Neutrophil (primary cell): ENCODE results near the gene ENOX1.

ENCODE experiments used
- H3K27ac ChIP-seq: fragments of 200-600 bp; sonication (generic); 2 replicates; pipeline ENCODE4 v1.5.1; 2016; ENCODE audit warnings: mild to moderate bottlenecking, moderate library complexity
- H3K27me3 ChIP-seq: fragments of 200-600 bp; sonication (generic); 2 replicates; pipeline ENCODE4 v1.6.0; 2016; ENCODE audit warnings: mild to moderate bottlenecking
- H3K36me3 ChIP-seq: fragments of 200-600 bp; sonication (generic); 2 replicates; pipeline ENCODE4 v1.5.1; 2017
- H3K4me1 ChIP-seq, 2 experiments: fragments of 200-600 bp in 1 of 2; sonication (generic) in 1 of 2; 1 replicate in 1 of 2; 2 replicates in 1 of 2; pipeline versions ENCODE4 v1.5.1 to v1.6.1; 2013 to 2016; ENCODE audit warnings: low read depth in 1 of 2, low read length in 1 of 2, mild to moderate bottlenecking in 1 of 2, moderate library complexity in 1 of 2; ENCODE audit not compliant: control insufficient read depth in 1 of 2, insufficient read depth in 1 of 2
- H3K4me3 ChIP-seq, 2 experiments: fragments of 200-600 bp in 1 of 2; sonication (generic) in 1 of 2; 1 replicate in 1 of 2; 2 replicates in 1 of 2; pipeline ENCODE4 v1.5.1; 2013 to 2016; ENCODE audit warnings: low read depth in 1 of 2, low read length in 1 of 2, mild to moderate bottlenecking in 1 of 2, moderate library complexity in 1 of 2
- H3K9me3 ChIP-seq: fragments of 200-600 bp; sonication (generic); 2 replicates; pipeline ENCODE4 v1.5.1; 2016
- TF ChIP-seq, protein P1 (sequence below): fragments of 200-600 bp; sonication (generic); IDR thresholded peaks from 2 replicates; pipeline ENCODE4 v1.5.1; 2016; ENCODE audit warnings: antibody characterized with exemption

Gene ENOX1

GRCh38 chr13:43347877-43348276, 438.9 kb downstream of the ENOX1 start:
- Histone ChIP-seq H3K4me1 (no peaks in the 10 kb centered on the region), H3K27me3 (peaks cover 27% of the 10 kb centered on the region), H3K27ac (no peak overlapping the region), H3K9me3 (no peaks in the 10 kb centered on the region), H3K4me3 (no peak overlapping the region), H3K36me3 (no peaks in the 10 kb centered on the region)
- TF ChIP-seq, protein P1, sequence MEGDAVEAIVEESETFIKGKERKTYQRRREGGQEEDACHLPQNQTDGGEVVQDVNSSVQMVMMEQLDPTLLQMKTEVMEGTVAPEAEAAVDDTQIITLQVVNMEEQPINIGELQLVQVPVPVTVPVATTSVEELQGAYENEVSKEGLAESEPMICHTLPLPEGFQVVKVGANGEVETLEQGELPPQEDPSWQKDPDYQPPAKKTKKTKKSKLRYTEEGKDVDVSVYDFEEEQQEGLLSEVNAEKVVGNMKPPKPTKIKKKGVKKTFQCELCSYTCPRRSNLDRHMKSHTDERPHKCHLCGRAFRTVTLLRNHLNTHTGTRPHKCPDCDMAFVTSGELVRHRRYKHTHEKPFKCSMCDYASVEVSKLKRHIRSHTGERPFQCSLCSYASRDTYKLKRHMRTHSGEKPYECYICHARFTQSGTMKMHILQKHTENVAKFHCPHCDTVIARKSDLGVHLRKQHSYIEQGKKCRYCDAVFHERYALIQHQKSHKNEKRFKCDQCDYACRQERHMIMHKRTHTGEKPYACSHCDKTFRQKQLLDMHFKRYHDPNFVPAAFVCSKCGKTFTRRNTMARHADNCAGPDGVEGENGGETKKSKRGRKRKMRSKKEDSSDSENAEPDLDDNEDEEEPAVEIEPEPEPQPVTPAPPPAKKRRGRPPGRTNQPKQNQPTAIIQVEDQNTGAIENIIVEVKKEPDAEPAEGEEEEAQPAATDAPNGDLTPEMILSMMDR = no peak

DNA sequence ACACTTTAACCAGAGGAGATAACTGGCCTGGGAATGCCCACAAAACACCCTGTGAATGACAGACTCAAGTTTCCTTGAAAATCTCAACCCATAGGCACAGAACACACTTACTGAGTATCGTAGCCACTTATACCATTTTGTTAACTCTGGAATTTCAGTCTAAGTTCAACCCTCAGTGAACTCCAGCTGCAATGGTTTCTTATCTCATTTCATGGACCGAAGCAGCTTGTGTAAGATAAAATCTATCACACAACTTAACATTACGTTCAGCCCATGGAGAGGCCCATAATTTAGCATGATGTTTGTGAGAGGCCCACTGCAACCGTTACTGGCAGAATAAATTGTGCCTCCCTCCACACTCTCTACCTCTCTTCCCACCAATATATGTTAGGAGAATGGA, 440.3 kb downstream of the ENOX1 start:
- H3K9me3 ChIP-seq = no peaks in the 10 kb centered on the region
- H3K4me3 ChIP-seq = no peak overlapping the region
- TF ChIP-seq, protein P1 = no peak
- peaks cover 27% of the 10 kb centered on the region for H3K27me3 ChIP-seq
- H3K36me3 ChIP-seq = no peaks in the 10 kb centered on the region
- H3K27ac ChIP-seq = no peak overlapping the region
- no peaks in the 10 kb centered on the region for H3K4me1 ChIP-seq

DNA sequence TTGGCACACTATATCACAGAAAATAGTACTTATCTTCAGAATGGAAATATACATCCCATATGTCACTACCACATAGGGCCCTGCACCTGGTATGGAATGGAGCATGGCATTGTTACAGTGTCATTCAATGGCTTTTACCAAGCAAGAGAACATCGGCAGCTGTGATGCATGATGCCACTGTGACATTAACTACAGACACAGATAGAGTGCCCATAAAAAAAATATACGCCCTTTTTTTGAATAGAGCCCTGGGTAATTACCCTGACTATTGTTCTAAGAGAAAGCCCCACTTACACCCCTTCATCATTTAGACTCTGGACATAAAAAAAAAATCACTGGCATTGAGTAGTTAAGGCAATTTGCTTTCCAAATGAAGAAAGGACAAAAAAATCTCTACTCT, 443.1 kb downstream of the ENOX1 start:
- TF ChIP-seq, protein P1 = no peak
- Histone ChIP-seq H3K27ac (no peak overlapping the region), H3K27me3 (peaks cover 27% of the 10 kb centered on the region), H3K4me3 (no peak overlapping the region), H3K9me3 (no peaks in the 10 kb centered on the region), H3K36me3 (no peaks in the 10 kb centered on the region), H3K4me1 (no peaks in the 10 kb centered on the region)

- Histone ChIP-seq H3K27ac (no peak overlapping the region), H3K9me3 (no peaks in the 10 kb centered on the region)
- TF ChIP-seq, protein P1 = no peak
These were observed 446.8 kb downstream of the ENOX1 start for GRCh38 chr13:43339805-43340550.

GRCh38 chr13:43339145-43339804, 447.5 kb downstream of the ENOX1 start:
- no peak overlapping the region for H3K27ac ChIP-seq
- H3K36me3 ChIP-seq = no peaks in the 10 kb centered on the region
- H3K9me3 ChIP-seq = no peaks in the 10 kb centered on the region
- no peaks in the 10 kb centered on the region for H3K4me1 ChIP-seq
- peaks cover 6% of the 10 kb centered on the region for H3K27me3 ChIP-seq
- TF ChIP-seq, protein P1 = no peak
- no peak overlapping the region for H3K4me3 ChIP-seq

More at GRCh38 chr13:43339805-43340550, 446.8 kb downstream of the ENOX1 start:
- no peaks in the 10 kb centered on the region for H3K36me3 ChIP-seq
- no peaks in the 10 kb centered on the region for H3K4me1 ChIP-seq
- H3K27me3 ChIP-seq = peaks cover 13% of the 10 kb centered on the region
- no peak overlapping the region for H3K4me3 ChIP-seq
